KMS-11 (cell line): ENCODE data around the gene FGD6.

Experiments used
- H2AFZ ChIP-seq: fragments of 200-600 bp; sonication (generic); 2 replicates; pipeline ENCODE4 v1.6.1; 2016; ENCODE audit warnings: antibody characterized with exemption, mixed run types, low read depth
- H3K27ac ChIP-seq: fragments of 200-600 bp; sonication (generic); 2 replicates; pipeline ENCODE4 v1.6.1; 2016; ENCODE audit warnings: mild to moderate bottlenecking, mixed run types
- H3K27me3 ChIP-seq: fragments of 200-600 bp; sonication (generic); 2 replicates; pipeline ENCODE4 v1.6.1; 2017; ENCODE audit warnings: mild to moderate bottlenecking, low read depth, mixed run types, moderate library complexity; ENCODE audit not compliant: insufficient read depth
- H3K36me3 ChIP-seq: fragments of 200-600 bp; sonication (generic); 2 replicates; pipeline ENCODE4 v1.6.1; 2017; ENCODE audit warnings: mild to moderate bottlenecking, mixed run types; ENCODE audit not compliant: insufficient read depth
- H3K4me1 ChIP-seq: fragments of 200-600 bp; sonication (generic); 2 replicates; pipeline ENCODE4 v1.6.1; 2016; ENCODE audit warnings: mild to moderate bottlenecking, low read depth, mixed run types; ENCODE audit not compliant: poor library complexity, severe bottlenecking
- H3K4me2 ChIP-seq: fragments of 200-600 bp; sonication (generic); 2 replicates; pipeline ENCODE4 v1.7.0; 2016; ENCODE audit warnings: mild to moderate bottlenecking, mixed run types
- H3K4me3 ChIP-seq: fragments of 200-600 bp; sonication (generic); IDR thresholded peaks from 2 replicates; pipeline ENCODE4 v1.6.1; 2017; ENCODE audit warnings: low read depth, low read length, mixed read lengths; ENCODE audit not compliant: insufficient read depth
- H3K79me2 ChIP-seq: fragments of 200-600 bp; sonication (generic); 2 replicates; pipeline ENCODE4 v1.6.1; 2016; ENCODE audit warnings: low read depth, mixed run types; ENCODE audit not compliant: insufficient read depth
- H3K9ac ChIP-seq: fragments of 200-600 bp; sonication (generic); 2 replicates; pipeline ENCODE4 v1.6.1; 2016; ENCODE audit warnings: mild to moderate bottlenecking, mixed run types
- H4K20me1 ChIP-seq: fragments of 200-600 bp; sonication (generic); 2 replicates; pipeline ENCODE4 v1.6.1; 2016; ENCODE audit warnings: mild to moderate bottlenecking, mixed run types; ENCODE audit not compliant: insufficient read depth
- TF ChIP-seq, protein P1 (sequence below): fragments of 200-600 bp; sonication (generic); conservative IDR thresholded peaks from 2 replicates; pipeline ENCODE4 v1.6.1; 2017; ENCODE audit warnings: low read depth, mild to moderate bottlenecking, antibody characterized with exemption, low read length, moderate library complexity, mixed read lengths

FGD6 gene

DNA sequence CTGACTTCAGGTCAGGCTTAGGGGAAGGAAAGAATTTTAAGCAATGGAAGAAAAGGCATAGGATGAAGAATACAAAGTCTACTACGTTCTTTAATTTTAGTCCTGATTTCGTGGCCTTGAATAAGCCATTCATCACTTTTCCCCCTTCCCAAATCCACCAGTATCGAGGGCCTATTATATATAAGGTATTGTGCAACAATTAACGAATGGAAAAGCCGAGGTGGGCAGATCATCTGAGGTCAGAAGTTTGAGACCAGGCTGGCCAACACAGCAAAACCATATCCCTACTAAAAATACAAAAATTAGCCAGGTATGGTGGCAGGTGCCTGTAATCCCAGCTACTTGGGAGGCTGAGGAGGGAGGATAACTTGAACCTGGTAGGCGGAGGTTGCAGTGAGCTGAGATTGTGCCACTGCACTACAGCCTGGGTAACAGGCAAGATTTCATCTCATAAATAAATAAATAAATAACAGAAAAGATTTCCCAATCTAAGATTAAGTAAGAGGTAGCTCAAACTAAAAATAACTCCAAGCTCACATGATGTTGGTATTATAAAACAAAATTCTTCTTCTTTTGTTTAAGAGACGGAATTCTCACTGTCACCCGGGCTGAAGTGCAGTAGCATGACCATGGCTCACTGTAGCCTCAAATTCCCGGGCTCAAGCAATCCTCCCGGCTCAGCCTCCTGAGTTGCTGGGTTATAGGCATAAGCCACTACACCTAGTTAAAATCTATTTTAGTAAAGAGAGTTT is 85.5 kb downstream of the FGD6 start:
- Histone ChIP-seq H3K27me3 (no peaks in the 10 kb centered on the region), H3K79me2 (no peaks in the 10 kb centered on the region), H3K27ac (no peak overlapping the region), H3K36me3 (no peaks in the 10 kb centered on the region), H3K9ac (no peak overlapping the region), H4K20me1 (no peaks in the 10 kb centered on the region), H3K4me2 (no peak overlapping the region), H3K4me1 (no peaks in the 10 kb centered on the region), H3K4me3 (no peak overlapping the region), H2AFZ (no peak overlapping the region)
- TF ChIP-seq, protein P1, sequence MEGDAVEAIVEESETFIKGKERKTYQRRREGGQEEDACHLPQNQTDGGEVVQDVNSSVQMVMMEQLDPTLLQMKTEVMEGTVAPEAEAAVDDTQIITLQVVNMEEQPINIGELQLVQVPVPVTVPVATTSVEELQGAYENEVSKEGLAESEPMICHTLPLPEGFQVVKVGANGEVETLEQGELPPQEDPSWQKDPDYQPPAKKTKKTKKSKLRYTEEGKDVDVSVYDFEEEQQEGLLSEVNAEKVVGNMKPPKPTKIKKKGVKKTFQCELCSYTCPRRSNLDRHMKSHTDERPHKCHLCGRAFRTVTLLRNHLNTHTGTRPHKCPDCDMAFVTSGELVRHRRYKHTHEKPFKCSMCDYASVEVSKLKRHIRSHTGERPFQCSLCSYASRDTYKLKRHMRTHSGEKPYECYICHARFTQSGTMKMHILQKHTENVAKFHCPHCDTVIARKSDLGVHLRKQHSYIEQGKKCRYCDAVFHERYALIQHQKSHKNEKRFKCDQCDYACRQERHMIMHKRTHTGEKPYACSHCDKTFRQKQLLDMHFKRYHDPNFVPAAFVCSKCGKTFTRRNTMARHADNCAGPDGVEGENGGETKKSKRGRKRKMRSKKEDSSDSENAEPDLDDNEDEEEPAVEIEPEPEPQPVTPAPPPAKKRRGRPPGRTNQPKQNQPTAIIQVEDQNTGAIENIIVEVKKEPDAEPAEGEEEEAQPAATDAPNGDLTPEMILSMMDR, result no peak

DNA sequence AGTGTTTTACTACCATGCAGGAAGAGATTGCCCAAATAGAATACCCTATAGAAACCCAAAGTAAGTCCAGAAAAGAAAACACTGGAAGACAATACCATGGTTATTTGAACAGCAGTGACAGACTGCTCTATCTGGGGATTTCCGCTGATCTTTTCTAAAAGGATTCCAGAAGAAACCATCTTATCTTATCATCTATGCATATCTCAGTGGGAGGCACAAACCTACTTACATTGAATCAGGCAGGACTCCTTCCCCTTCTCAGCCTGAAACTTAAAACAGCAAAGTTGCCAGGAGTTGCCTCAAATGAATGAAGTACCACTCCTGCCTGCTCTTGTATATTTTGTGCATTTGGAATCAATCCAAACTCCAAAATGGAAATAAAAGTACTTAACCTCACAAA is 87.2 kb downstream of the FGD6 start:
- H3K27me3 ChIP-seq, result no peaks in the 10 kb centered on the region
- H3K4me3 ChIP-seq, result no peak overlapping the region
- no peak overlapping the region for H3K4me2 ChIP-seq
- H4K20me1 ChIP-seq, result no peaks in the 10 kb centered on the region
- no peak overlapping the region for H2AFZ ChIP-seq
- H3K27ac ChIP-seq, result no peak overlapping the region
- H3K36me3 ChIP-seq, result no peaks in the 10 kb centered on the region
- no peaks in the 10 kb centered on the region for H3K4me1 ChIP-seq
- no peak overlapping the region for H3K9ac ChIP-seq
- TF ChIP-seq, protein P1, result no peak
- H3K79me2 ChIP-seq, result no peaks in the 10 kb centered on the region

DNA sequence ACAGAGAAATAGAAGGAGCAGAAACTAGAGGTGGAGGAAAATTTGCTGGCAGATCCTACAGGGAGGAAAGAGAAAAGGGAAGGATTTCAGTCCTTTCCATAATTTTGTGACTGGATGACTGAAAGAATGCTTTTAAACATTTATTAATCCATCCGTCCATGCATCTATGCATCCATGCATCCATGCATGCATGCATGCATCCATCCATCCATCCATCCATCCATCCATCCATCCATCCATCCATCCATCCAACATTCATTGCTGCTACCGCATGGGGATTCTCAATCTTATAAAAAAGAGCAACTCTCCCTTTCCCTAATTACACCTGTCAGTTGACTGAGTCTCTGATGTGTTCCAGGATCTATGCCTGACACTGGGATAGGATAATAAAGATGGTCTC is 88.2 kb downstream of the FGD6 start:
- TF ChIP-seq, protein P1, result no peak
- Histone ChIP-seq H3K4me2 (no peak overlapping the region), H2AFZ (no peak overlapping the region), H3K4me3 (no peak overlapping the region), H3K27me3 (no peaks in the 10 kb centered on the region), H3K36me3 (no peaks in the 10 kb centered on the region), H3K4me1 (no peaks in the 10 kb centered on the region), H3K79me2 (no peaks in the 10 kb centered on the region), H4K20me1 (no peaks in the 10 kb centered on the region), H3K27ac (no peak overlapping the region), H3K9ac (no peak overlapping the region)

DNA sequence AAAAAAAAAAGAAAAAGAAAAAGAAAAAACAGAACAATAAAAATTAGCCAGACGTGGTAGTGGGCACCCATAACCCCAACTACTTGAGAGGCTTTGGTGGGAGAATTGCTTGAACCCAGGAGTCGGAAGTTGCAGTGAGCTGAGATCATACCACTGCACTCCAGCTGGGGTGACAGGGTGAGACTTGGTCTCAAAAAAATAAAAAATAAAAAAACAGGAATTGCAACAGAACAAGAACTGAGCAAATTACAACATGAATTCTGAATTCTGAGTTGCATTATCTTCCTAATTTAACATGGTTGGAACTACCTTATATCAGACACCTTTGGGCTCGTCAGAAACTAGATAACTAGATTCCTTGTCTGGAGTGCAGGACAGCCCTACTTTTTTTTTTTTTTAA is 90.5 kb downstream of the FGD6 start:
- no peak overlapping the region for H2AFZ ChIP-seq
- H3K9ac ChIP-seq, result no peak overlapping the region
- no peaks in the 10 kb centered on the region for H4K20me1 ChIP-seq
- TF ChIP-seq, protein P1, result no peak
- no peaks in the 10 kb centered on the region for H3K27me3 ChIP-seq
- H3K4me1 ChIP-seq, result no peaks in the 10 kb centered on the region
- H3K4me2 ChIP-seq, result no peak overlapping the region
- no peaks in the 10 kb centered on the region for H3K36me3 ChIP-seq
- no peak overlapping the region for H3K4me3 ChIP-seq
- H3K79me2 ChIP-seq, result no peaks in the 10 kb centered on the region
- no peak overlapping the region for H3K27ac ChIP-seq
